GM18505 (cell line): ENCODE measurements around the gene UMPS.
"Not testable (repeated sequence)": the region's sequence is repeated elsewhere in the genome, so short reads cannot be mapped to it uniquely, and the experiment has no call there.

Source experiments
- ATAC-seq: cut with Tn5 transposase; IDR thresholded peaks from one replicate; pipeline ENCODE4 v1.9.1; 2021; ENCODE audit not compliant: unreplicated experiment
- POLR2A ChIP-seq: IDR thresholded peaks from 4 replicates; pipeline ENCODE4 v1.6.1; 2011; ENCODE audit warnings: borderline replicate concordance; ENCODE audit not compliant: insufficient read depth, insufficient read length; ENCODE audit errors: extremely low read depth

Gene UMPS

GRCh38 chr3:124698030-124698770 is 32.1 kb upstream of the UMPS start:
- TF ChIP-seq POLR2A = no peak
- no peak for ATAC-seq

- no peak for TF ChIP-seq POLR2A
- no peak for ATAC-seq
These were observed 31.2 kb upstream of the UMPS start for GRCh38 chr3:124699051-124699450.

- TF ChIP-seq POLR2A = no peak
- no peak for ATAC-seq
These were observed 30.4 kb upstream of the UMPS start for GRCh38 chr3:124699686-124700396.

GRCh38 chr3:124700880-124701684 is 29.2 kb upstream of the UMPS start:
- ATAC-seq = no peak
- TF ChIP-seq POLR2A = no peak

GRCh38 chr3:124701687-124702086 is 28.6 kb upstream of the UMPS start:
- no peak for TF ChIP-seq POLR2A
- ATAC-seq = no peak

- no peak for ATAC-seq
- no peak for TF ChIP-seq POLR2A
These were observed 27.3 kb upstream of the UMPS start for GRCh38 chr3:124702950-124703349.

- TF ChIP-seq POLR2A = no peak
- no peak for ATAC-seq
These were observed 24.7 kb upstream of the UMPS start for GRCh38 chr3:124705552-124705951.

- not testable (repeated sequence) for ATAC-seq
These were observed 23.0 kb upstream of the UMPS start for GRCh38 chr3:124707223-124707622.

- TF ChIP-seq POLR2A = no peak
These were observed 22.6 kb upstream of the UMPS start for GRCh38 chr3:124707656-124708062.

GRCh38 chr3:124714223-124714853 is 15.9 kb upstream of the UMPS start:
- no peak for TF ChIP-seq POLR2A
- no peak for ATAC-seq

More at GRCh38 chr3:124707656-124708062, 22.6 kb upstream of the UMPS start:
- ATAC-seq = no peak

GRCh38 chr3:124722589-124722988 is 7.7 kb upstream of the UMPS start:
- ATAC-seq = no peak
- no peak for TF ChIP-seq POLR2A

GRCh38 chr3:124730941-124731297 is 667 bp downstream of the UMPS start:
- ATAC-seq = no peak
- no peak for TF ChIP-seq POLR2A

GRCh38 chr3:124731760-124732159 is 1.5 kb downstream of the UMPS start:
- no peak for ATAC-seq
- no peak for TF ChIP-seq POLR2A

- TF ChIP-seq POLR2A = no peak
- no peak for ATAC-seq
These were observed 10.8 kb downstream of the UMPS start for GRCh38 chr3:124741027-124741426.

GRCh38 chr3:124745756-124746155 is 15.5 kb downstream of the UMPS start:
- no peak for TF ChIP-seq POLR2A
- ATAC-seq = no peak
